Cardiac fibroblast (primary cell): Measurements from ENCODE around the gene SLC6A12.

Experiments used
- DNase-seq, 2 donors: peaks; one replicate each; pipeline versions ENCODE4 v3.0.0 to v3.0.0-alpha.2; 2010; ENCODE audit warnings: low read depth in 2 of 2
- H3K4me3 ChIP-seq, 2 donors: replicated peaks in 1 of 2; 1 replicate in 1 of 2; 2 replicates in 1 of 2; pipeline ENCODE4 v1.5.1; 2011; ENCODE audit warnings: low read depth in 2 of 2, low read length in 2 of 2, mild to moderate bottlenecking in 2 of 2, moderate library complexity in 1 of 2
- TF ChIP-seq, protein P1 (sequence below): IDR thresholded peaks from one replicate; pipeline ENCODE4 v1.5.1; 2011; ENCODE audit warnings: low read depth, mild to moderate bottlenecking, low read length, inconsistent platforms

Gene SLC6A12

DNA sequence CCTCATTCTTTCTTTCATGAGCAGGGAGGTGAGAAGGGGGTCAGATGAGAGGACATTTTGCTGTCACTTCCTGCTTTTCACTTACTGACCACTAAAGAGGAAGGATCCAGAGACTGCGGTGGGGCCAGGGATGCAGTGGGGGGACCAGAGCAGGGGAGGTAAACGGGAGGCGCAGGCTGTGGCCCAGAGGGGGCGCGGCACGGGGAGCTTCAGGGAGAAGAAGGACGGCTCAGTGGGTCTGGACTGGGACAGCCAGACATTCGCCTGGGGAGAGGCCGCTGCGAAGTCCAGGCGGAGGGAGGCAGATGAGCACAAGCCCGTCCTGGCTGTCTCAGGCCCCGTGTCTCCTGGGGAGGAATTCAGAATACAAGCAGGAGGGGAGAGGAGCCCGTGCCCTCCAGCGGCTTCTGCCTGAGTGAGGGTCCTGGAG, 41.2 kb downstream of the SLC6A12 start:
- no peak for DNase-seq
- H3K4me3 ChIP-seq, result no peak overlapping the region
- TF ChIP-seq, protein P1, sequence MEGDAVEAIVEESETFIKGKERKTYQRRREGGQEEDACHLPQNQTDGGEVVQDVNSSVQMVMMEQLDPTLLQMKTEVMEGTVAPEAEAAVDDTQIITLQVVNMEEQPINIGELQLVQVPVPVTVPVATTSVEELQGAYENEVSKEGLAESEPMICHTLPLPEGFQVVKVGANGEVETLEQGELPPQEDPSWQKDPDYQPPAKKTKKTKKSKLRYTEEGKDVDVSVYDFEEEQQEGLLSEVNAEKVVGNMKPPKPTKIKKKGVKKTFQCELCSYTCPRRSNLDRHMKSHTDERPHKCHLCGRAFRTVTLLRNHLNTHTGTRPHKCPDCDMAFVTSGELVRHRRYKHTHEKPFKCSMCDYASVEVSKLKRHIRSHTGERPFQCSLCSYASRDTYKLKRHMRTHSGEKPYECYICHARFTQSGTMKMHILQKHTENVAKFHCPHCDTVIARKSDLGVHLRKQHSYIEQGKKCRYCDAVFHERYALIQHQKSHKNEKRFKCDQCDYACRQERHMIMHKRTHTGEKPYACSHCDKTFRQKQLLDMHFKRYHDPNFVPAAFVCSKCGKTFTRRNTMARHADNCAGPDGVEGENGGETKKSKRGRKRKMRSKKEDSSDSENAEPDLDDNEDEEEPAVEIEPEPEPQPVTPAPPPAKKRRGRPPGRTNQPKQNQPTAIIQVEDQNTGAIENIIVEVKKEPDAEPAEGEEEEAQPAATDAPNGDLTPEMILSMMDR, result no peak

DNA sequence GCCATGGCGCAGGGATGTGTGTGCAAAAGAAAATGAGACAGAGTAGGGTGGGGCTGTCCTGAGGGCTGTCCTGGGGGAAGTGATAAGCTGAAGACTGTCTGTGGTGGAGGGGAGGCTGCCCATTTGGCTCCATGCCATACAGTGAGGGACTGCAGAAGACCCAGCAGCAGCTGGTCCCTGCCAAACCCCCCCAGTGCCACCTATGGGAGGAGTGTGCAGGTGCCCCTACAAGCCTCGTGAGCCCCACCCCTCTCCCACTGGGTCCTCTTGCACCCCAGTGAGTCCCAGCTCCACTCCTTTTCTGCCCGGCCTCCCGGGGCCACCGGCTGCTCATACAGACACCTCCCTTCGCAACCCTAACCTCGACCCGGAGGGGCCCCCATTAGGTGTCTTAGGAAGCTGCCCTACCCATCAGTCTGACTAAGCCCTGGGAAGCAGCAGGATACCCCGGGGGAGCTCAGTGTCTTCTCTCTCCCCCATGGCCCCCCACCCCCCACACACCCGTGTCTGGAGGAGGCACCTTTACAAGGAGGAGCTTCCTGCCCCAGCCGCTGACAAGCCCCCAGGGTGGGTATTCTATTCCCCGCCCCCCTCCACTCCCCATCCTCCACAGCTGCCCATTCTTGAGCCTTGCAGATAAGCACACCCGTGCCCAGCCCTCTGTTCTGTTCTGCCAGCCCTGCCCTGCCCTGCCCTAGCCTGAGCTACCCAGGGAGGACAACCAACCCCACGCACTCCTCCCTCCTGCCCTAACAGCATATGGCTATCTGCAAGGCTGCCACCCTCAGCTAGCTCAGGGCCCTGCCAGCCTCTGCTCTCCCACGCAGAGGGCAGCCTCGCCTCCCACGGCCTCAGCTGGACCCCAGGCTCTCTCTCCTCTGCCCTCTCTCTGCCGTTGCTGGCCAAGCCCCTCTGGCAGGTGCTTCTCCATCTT, 41.9 kb downstream of the SLC6A12 start:
- H3K4me3 ChIP-seq, result no peak overlapping the region
- no peak for DNase-seq
- TF ChIP-seq, protein P1, result no peak

DNA sequence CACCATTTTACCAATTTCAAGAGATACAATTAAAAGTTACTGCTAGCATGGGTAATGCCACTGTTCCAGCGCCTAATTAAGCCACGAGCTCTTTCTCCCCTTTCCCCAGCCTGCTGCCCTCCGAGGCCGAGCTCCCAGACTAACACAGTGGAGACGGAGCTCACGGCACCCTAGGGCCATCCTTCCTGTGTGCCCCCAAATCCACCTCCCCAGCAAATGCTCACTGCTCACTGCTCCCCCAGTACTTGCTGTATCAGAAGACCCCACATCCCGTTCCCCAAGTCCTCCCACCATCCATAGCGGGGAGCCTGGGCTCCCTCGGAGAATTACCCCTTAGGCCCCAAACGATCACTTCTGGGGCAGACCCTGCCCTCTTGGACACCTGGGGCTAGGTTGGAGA, 42.7 kb downstream of the SLC6A12 start:
- no peak overlapping the region for H3K4me3 ChIP-seq
- no peak for DNase-seq
- TF ChIP-seq, protein P1, result no peak

DNA sequence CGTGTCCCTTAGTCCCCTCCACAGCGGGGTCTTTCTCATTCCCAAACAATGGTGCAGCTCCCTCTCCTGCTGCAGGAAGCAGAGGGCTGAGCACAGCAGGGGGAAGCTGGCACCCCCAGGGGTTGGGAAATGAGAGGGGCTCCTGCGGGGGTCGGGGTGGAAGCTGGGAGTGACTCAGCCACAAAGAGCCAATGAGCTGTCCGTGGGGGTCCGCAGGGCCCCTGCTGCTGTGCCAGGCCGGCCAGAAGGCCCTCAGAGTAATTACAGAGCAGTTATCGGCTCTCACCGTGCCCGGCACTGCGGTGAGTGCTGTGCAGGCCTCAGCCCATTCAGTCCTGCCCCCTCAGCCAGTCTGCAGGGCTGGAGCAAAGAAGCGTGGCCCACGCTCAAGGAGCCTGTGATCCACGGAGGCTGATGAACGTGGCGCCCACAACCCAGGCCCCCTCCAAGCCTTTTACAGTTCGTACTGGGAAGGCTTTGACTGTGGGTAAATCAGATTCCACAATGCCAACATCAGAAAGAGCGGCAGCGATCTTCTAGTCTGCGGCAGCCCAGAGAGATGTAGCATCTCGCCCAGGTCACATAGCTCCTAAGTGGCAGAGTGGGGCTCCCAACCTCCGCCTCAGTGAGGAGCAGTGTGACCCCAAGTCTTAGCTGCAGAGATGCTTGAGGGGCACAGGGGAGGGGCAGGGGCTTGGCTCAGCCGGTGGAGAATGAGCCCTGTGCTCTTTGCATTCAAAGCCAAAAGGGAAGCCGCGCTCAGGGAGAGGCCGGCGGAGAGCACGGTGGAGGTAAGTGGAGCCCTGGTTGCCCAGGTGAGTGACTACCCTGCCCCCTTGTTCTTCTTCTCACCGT, 43.4 kb downstream of the SLC6A12 start:
- no peak for DNase-seq
- TF ChIP-seq, protein P1, result no peak
- no peak overlapping the region for H3K4me3 ChIP-seq

DNA sequence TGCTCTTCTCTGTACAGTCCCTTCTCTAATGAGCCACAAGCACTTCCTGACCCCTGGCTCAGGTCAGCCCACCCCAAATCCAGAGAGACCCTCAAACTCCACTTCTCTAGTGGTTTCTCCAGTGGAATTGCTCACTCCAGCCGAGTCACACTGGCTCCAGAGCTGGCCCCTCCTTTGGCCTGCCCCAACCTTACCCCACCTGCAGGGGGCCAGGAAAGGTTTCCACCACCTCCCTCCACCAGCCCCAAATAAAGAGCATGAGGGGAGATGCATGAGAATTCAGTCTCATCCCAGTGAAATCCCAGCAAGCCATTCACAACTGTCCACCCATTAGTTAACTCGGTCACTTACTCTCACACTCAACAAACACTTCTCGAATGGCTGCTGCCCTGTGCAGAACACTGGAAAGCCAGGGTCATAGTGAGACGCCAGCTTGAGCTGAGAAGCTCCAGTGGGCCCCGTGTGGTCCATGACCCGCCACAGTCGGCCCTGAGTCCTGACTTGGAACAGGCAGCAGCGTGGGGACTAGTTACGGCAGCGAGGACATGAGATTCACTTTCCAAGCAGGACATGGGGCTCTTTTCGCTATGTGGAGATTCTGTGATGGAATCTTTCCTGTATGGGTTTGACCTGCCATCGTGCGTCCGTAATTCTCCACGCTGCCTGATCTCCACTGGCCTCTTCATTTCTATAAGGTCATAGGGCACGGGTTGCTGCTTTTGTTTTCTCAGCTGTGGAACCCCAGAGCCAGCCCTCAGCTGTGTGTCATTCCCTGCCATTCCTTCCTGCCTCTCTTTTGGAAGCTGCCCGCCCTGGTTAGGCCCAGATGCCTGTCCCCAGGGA, 44.2 kb downstream of the SLC6A12 start:
- TF ChIP-seq, protein P1, result peak; percentile 12
- no peak for DNase-seq
- no peak overlapping the region for H3K4me3 ChIP-seq
